Osteocyte (in vitro differentiated cells): ENCODE data around the gene ASAP2. TPM values are rescaled to one million over a fixed set of nuclear protein-coding genes. Genes with fewer than 3 reads are reported as not detected.

ENCODE experiments used
- DNase-seq: peaks from one replicate; pipeline ENCODE4 v3.0.0; 2021; ENCODE audit warnings: mixed read lengths; ENCODE audit not compliant: unreplicated experiment; ENCODE audit errors: extremely low spot score
- H3K27ac Mint-ChIP-seq: one replicate; pipeline ENCODE4 v1.8.0; 2021; ENCODE audit warnings: mild to moderate bottlenecking, mixed read lengths; ENCODE audit not compliant: unreplicated experiment
- H3K27me3 Mint-ChIP-seq: one replicate; pipeline ENCODE4 v1.8.0; 2021; ENCODE audit warnings: mixed read lengths; ENCODE audit not compliant: unreplicated experiment
- H3K36me3 Mint-ChIP-seq: one replicate; pipeline ENCODE4 v1.8.0; 2021; ENCODE audit warnings: mixed read lengths; ENCODE audit not compliant: unreplicated experiment
- H3K4me1 Mint-ChIP-seq: one replicate; pipeline ENCODE4 v1.8.0; 2021; ENCODE audit warnings: mixed read lengths; ENCODE audit not compliant: unreplicated experiment
- H3K4me3 Mint-ChIP-seq: one replicate; pipeline ENCODE4 v1.8.0; 2021; ENCODE audit warnings: mild to moderate bottlenecking, moderate library complexity, mixed read lengths; ENCODE audit not compliant: unreplicated experiment
- H3K9me3 Mint-ChIP-seq: one replicate; pipeline ENCODE4 v1.8.0; 2021; ENCODE audit warnings: mixed read lengths; ENCODE audit not compliant: unreplicated experiment
- CTCF ChIP-seq: fragments of 200-600 bp; sonication (generic); IDR thresholded peaks from 2 replicates; pipeline ENCODE4 v1.5.0; 2021; ENCODE audit warnings: antibody characterized with exemption, mild to moderate bottlenecking, moderate library complexity
- total RNA-seq: library from RNA; stranded (reverse); gene quantifications from 2 replicates; pipeline ENCODE4 v1.2.1, GENCODE V29; 2021

The ASAP2 gene
- total RNA-seq, 1 donor from 2014 or later: 91.0 TPM

GRCh38 chr2:9303528-9304225 lies 97.1 kb downstream of the ASAP2 start:
- Mint-ChIP-seq H3K4me3 (no peak overlapping the region), H3K9me3 (no peaks in the 10 kb centered on the region), H3K27me3 (no peaks in the 10 kb centered on the region), H3K27ac (no peak overlapping the region), H3K4me1 (peaks cover 26% of the 10 kb centered on the region), H3K36me3 (peaks cover 13% of the 10 kb centered on the region)
- DNase-seq: no peak
- no peak for TF ChIP-seq CTCF

- Mint-ChIP-seq H3K4me3 (no peak overlapping the region), H3K27ac (no peak overlapping the region), H3K4me1 (peaks cover 49% of the 10 kb centered on the region)
Measured at GRCh38 chr2:9306911-9307310, 100.3 kb downstream of the ASAP2 start.

DNA sequence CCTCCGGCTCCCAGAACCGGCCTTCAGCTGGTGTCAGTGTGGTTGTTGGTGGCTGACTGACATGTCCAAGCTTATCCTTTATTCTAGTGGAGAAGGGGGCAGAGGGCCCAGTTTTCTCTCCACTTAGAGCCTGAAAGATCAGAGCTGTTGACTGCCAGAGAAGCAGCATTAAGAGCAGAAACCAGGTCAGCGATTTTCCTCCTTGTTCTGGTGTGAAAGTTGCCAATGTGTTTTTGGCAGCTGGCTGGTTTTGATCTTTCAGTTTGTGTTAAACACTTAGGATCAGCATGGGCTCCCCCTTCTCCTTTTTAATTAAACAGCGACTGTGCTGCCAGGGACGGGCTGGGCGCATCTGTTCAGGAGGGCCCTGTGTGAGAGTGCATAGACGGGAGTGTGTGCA lies 100.9 kb downstream of the ASAP2 start:
- H3K4me1 Mint-ChIP-seq: peaks cover 55% of the 10 kb centered on the region
- H3K27me3 Mint-ChIP-seq: no peaks in the 10 kb centered on the region
- H3K4me3 Mint-ChIP-seq: no peak overlapping the region
- DNase-seq: no peak
- peak overlapping the region; percentile 70 for H3K27ac Mint-ChIP-seq
- H3K9me3 Mint-ChIP-seq: no peaks in the 10 kb centered on the region
- no peak for TF ChIP-seq CTCF
- no peaks in the 10 kb centered on the region for H3K36me3 Mint-ChIP-seq

More at GRCh38 chr2:9306911-9307310, 100.3 kb downstream of the ASAP2 start:
- no peaks in the 10 kb centered on the region for H3K27me3 Mint-ChIP-seq
- H3K36me3 Mint-ChIP-seq: no peaks in the 10 kb centered on the region
- no peak for DNase-seq
- no peaks in the 10 kb centered on the region for H3K9me3 Mint-ChIP-seq
- TF ChIP-seq CTCF: no peak

DNA sequence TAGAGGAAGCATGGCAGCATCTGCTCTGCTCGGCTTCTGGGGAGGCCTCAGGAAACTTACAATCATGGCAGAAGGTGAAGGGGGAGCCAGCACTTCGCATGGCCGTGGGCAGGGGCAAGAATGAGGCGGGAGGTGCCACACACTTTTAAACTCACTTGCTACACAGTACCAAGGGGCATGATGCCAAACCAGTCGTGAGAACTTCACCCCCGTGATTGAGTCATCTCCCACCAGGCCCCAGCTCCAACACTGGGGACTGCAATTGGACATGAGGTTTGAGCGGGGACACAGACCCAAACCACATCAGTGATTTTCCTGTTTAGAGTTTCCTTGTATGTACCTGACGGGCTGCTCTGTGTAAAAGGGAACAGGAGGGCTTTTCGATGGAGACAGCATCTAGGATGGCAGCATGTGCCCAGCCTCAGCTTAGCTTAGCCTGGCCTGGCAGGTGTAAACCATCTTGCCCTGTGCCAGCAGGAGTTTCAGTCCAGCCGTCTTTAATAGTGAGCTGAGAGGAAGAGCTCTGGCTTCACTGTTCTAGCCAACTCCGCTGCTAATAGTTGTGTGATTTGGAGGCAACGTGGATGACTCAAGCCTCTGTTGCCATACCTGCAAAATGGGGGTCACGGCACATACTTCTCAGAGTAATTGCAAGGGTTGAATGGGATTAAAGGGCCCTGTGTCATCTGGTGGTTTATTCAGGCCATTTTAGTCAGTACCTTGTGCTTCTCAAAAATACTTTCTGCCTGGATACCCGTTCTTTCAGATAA lies 101.8 kb downstream of the ASAP2 start:
- Mint-ChIP-seq H3K9me3 (no peaks in the 10 kb centered on the region), H3K27me3 (no peaks in the 10 kb centered on the region), H3K4me1 (peaks cover 60% of the 10 kb centered on the region), H3K36me3 (no peaks in the 10 kb centered on the region), H3K4me3 (no peak overlapping the region), H3K27ac (peak overlapping the region; percentile 70)
- no peak for DNase-seq
- TF ChIP-seq CTCF: no peak

GRCh38 chr2:9309147-9309546 lies 102.5 kb downstream of the ASAP2 start:
- Mint-ChIP-seq H3K27me3 (no peaks in the 10 kb centered on the region), H3K4me3 (no peak overlapping the region), H3K4me1 (peaks cover 61% of the 10 kb centered on the region), H3K36me3 (peaks cover 1% of the 10 kb centered on the region), H3K27ac (peak overlapping the region; percentile 23), H3K9me3 (no peaks in the 10 kb centered on the region)
- no peak for DNase-seq
- TF ChIP-seq CTCF: no peak
